ENCODE data around the gene PAIP2.
A peak's percentile ranks its signal among the peaks of the same experiment; 100 is the strongest.
"Not testable (repeated sequence)": the region's sequence is repeated elsewhere in the genome, so short reads cannot be mapped to it uniquely, and the experiment has no call there.

PAIP2 gene

DNA sequence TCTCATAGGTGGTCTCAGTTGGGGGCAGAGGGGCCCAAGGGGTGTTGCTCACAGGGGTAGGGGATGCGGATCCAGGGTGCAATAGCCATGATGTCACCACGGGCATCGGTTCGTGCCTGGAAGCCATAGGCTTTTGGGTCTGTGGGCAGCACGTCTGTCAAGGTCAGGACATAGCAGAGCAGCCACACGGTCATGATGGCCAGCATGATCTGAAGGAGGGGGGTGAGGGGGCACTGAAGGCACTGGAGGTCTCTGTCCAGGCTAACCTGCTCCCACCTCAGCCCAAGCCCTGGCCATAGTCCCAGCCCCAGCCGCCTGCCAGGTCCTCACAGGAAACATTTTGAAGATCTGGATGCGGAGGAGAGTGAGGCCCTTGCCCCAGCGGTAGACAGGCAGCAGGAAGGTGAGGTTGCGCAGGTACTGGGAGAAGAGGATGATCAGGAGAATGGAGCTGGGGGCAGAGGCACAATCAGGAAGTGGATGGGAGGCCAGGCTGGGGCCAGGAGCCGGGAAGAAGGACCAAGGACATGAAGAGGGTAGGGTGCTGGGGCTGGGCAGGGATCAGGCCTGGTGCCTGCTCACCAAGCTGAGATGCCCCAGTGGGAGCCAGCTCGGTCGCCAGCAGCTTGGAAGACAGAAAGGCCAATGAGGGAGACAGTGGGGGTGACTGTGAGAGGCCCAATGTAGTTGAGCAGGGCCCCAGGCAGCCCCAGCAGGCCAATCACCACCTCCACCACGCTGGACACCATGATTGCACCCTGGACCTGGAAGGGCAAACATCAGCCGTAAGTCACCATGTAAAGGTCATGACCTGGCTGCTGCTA is 38.2 kb downstream of the PAIP2 start:
- DNase-seq: no peak

GRCh38 chr5:139381837-139382761 is 40.4 kb downstream of the PAIP2 start:
- DNase-seq: no peak

DNA sequence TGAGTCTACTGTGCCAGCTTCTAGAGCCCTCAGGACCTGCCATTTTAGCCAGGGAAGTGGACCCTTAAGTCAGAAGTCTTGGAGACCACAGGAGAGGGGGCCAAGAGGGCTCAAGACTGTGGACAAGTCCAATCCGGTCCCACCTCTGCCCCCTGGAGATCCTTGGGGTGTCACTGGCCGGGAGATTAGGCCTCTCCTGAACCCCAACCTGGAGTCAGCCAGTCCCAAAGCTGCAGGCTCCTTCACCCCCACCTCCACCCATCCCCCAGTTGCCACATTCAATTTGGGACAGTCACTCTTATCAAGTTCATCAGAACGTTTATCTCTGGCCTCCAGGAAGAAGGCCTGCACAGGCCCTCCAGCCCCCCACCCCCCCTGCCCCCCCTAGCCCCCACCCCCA is 41.2 kb downstream of the PAIP2 start:
- DNase-seq: no peak

GRCh38 chr5:139383275-139383992 is 41.8 kb downstream of the PAIP2 start, which contains the start of gene SLC23A1:
SLC23A1 (minus strand) TSS chr5:139383297; CDS start chr5:139383253, 44 bp downstream.
- no peak for DNase-seq

GRCh38 chr5:139383993-139384590 is 42.4 kb downstream of the PAIP2 start:
- no peak for DNase-seq

DNA sequence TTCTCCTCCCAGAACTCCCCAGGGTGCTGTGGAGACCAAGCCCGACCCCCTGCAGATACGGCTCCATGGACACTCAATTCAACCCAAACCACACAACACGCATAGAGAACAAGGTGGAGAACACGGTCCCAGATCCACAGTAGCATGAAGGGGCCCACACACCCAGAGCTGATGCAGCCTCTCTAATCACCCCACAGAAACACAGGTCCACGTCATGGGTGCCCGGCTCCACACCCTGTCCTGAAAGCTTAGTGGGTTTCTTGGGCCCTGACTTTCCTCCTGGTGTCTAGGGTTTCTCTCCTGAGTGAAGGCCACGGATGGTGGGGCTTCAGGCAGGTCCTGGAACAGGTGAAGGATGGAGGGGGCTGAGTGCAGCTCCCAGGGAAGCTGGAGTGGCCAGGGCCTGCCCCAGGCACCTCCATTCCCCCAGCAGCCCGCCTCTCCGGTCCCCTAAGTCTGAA is 43.0 kb downstream of the PAIP2 start:
- no peak for DNase-seq

DNA sequence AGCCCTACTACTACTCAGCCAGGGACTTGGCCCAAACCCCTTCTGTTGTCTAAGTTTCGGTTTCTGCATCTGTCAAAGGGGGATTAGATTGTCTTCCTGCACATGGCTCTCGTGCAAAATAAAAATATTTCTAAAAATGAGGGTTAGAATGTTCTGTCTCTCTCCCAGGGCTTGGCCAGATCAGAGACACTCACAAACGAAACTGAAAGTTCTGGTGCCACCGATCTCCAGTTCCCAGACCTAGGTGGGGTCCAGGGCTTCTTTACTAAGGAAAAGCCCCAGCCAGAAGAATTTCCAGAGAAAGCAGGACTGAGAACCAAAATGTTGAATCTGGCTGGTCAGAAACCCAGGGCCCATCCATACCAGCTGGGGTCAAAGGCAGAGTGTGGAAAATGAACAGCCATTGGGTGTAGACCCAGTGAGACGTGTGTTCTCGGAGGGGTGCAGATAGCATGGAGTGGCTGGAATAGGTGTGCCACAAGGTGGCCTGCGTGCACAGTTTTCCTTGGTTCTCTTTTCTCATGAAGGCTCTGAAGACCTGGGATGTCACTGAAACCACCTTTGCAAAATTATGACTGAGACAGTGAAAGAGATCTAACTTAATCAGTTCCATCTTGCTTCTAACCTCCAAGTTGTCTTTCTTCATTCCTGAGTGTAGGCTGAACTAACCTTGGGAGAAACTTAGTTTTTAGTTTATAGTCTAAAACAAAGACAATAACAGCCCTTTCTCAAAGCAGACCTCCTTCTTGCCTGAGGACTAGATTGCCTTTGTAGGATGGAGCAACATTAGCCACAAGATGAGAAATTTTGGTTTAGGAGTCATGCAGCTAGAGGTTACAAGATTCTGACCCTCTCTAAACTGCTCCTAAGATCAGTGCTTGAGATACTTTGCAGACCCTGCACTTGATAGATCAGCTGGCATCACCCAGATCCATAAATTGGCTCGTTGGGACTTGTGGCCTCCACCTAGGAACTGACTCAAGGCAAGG is 43.7 kb downstream of the PAIP2 start:
- DNase-seq: no peak

- DNase-seq: no peak
Measured at GRCh38 chr5:139386050-139386438, 44.4 kb downstream of the PAIP2 start.

GRCh38 chr5:139386956-139387355 is 45.3 kb downstream of the PAIP2 start:
- not testable (repeated sequence) for DNase-seq

DNA sequence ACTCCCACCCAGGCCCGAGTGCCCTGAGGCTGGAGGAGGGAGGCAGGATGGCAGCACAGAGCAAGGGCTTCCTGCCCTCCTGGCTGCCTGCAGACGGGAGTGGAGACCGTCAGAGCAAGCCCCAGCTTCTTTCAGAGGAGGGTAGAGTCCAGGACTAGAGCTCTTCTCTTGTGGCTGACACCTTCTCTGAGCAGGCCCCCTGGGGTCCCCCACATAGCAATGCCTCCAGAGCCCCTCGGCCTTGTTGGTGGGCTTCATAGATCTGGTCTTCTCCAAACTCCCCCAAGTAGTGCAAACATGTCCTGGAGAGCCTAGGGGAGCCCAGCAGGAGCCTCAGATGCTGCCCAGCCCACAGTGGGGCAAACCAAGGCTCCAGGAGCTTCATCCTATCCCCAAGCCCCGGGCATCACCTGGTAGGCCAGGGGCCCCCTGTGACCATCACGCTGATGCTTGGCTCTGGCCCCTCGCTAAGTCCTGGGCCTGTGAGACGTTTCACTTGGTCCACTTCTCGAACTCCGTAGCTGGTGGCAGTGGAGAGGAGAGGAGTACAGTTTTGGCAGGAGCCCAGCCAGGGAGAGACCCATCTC is 46.0 kb downstream of the PAIP2 start:
- no peak for DNase-seq

DNA sequence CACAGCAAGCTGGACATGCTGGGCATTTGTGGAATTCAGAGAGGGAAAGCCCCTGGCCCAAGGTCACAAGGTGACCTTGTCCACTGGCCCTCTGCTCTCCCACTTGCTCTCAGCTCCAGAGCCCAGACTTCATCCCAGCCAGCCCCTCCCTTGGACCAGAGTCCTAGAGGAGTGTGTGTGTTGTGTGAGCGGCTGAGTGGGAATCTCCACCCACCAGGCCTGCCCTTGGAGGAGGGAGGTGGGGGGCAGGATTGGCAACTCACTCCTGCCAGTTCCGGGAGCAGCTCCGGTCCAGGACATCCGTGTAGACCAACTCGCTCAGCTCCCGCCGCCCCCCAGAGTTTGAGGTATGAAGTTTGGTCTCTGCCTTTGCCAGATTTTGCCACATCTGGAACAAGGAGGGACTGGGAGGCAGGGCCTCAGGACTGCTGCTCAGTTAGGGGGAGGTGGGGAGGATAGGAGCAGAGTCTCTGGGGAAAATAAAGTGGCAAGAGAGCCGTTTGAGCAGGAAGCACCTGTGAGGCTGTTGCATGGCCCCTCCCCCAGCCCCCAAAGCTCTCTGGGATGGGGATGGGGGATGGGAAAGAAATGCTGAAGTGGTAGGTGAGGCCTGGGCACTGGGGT is 46.7 kb downstream of the PAIP2 start:
- DNase-seq: peak; percentile 17

DNA sequence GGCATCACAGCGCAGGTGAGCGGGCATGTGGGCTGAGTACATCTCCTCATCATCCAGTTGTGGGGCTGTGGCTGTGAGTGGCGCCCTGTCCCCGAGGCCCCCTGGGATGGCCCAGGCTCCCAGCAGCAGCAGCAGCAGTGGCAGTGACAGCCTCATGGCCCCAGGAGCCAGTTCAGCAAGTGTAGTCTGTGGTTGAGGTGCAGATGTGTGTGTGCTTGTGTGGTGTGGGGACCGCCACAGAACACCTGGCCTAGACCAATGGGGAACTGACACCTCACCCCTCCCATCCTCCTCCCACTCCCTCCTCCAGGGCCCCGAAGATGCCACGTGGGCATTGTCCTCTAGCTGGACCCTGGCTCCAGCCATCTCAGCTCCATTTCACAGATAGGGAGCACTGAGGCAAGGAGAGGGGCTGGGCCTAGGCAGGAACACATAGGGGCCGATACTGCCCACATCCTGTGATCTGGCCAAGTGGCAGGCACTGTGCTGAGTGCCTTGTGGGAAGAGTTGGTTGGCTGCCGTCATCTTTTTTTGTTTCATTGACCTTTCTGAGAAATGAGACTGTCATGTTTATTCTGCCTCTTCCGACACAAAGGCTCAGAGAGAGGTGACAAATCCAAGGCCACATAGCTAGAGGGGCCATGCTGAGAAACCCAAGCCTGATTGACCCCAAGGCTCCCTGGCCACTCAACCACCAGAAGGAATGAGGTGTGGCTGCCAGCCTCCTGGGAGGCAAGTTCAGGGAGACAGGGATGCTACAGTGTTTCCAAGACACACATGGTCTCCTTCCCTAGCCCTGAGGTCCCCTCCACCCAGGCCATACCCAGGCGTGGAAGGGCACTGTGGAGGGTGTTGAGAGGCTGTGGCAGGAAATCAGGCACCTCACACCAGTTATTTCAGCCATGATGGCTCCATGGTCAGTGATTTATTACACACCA is 48.3 kb downstream of the PAIP2 start, which contains the start of gene MZB1:
Gene MZB1, minus strand, starts transcription at position 213 of the 938 bp plus-strand sequence. Its CDS starts 57 bp downstream, at position 156.
- DNase-seq: no peak

DNA sequence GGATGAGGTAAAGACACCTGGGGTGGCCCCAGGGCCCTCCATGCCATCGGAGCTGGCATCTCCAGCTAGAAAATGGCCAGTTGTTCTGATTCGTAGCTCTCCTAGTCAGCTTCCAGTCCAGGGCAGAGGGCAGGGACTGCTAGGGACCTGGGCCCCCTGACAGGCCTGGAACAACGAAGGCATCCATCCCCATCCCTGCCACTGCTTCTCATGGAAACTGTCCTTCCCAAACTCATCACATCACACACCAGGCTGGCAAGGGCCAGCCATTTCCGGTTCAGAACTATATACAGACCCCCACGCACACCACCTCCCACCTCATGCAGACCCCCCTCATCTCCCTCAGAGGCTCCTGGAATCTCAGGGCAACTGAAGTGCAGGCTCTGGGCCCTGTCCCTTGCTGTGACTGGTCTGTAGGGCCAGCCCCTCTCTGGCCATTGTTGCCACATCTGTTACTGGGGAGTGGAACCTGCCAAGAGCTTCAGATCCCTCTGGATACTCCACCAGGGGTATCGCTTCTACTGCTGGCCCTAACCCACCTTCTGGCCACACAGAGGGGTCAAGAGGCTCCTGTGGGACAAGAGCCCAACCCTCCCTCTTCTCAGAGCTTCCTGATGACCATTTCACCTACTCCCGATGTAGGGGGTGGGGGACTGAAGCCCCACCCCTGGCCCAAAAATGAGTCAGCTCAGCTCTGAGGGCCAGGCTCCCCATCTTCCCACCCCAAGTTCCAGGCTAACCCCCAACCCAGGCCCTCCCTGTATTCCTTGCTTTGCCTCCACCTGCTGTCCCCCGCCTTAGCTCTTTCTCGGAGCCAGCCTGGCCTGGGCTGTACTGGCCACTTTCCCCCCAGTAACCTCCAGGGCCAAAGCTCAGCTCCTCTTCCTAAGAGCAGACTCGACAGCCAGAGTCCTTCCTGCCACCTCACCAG is 49.2 kb downstream of the PAIP2 start:
- DNase-seq: no peak

DNA sequence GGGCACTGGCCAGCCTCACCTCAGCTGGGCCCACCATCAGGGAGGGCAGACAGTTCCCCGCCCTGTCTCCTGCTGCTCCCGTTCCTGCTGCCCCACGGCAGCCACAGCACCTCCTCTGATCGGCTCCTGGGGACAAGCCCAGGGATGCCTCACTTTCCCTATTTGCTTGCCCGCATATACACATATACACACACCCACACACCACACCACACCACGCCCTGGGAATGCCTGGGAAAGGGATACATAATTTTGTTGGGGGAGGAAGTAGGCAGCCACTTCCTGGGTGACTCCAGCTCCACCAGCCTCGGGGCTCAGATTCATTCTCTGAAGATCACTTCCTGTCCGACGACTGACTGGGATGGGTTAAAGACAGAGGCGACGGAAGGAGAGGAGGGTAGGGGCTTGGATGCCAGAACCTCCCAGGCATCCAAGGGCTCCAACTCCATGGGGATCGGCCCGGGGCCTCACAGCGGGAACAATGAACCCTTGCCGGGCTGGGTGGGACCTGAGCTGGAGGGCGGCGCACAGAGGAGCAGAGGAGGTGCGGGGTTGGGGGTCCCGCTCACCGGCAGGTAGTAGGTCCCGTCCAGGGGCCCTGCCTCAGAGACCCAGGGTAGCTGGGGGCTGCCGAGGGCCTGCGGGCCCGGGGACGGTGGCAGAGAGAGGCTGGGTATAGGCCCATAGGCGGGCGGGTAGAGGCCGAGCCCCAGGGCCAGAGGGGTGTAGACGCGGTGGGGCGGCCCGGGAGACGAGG is 50.1 kb downstream of the PAIP2 start:
- DNase-seq: no peak

DNA sequence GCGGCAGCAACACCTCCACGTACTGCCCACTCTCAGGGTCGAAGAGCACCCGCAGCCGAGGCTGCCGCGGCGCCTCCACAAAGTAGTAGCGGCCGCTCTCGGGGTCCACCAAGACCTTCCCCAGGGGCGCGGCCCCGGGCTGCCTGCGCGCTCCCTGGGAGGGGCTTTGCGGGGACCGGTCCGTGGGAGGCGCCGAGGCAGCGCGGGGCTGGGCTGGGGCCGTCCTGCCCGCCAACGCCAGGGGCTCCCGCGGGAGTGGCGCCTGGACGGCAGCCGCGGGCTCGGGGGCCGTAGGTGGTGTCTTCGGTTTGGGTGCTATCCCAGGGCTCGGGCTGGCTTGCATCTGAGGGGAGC is 50.6 kb downstream of the PAIP2 start:
- no peak for DNase-seq

DNA sequence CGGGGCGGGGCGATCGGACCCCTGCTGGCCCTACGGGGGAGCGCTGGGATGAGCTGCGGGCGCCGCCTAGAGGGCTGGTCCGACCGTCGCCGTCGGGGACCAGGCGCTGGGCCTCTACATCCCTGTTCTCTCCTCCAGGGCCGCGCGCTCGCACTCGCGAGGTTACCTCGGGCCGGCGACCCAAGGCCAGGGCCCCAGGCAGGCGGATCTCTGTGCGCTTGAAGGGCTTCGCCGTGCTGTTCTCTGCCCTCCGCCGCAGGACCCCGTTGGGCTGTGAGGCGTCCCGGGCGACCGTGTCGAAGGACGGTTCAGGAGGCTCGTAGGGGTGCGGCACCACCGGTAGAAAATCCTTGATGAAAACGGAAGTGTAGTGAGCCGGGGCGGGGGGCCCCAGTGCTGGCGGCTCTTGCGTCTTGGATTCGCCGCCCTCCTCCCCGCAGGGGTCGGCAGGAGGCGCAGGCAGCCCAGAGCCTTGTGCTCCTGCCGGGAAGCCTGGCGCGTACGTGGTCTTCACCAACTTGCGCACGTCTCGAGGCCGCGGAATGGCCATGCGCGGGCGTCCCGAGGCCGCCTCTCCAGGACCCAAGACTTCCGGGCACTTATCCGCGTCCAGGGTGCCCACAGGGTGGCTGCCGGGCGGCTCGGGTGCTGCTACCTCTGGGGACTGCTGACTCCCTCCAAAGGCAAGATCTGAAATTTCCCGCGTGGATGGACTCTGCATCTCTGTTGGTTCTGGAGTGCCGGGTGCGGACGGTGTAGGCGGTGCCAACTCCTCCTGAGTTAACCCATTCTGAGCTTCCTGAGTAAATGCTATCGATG is 51.2 kb downstream of the PAIP2 start:
- peak; percentile 53 for DNase-seq

Measured in fibroblast of upper back skin (primary cell).